IMR-90 (cell line): ENCODE results near the gene COLGALT1. TPM values are rescaled to one million over a fixed set of nuclear protein-coding genes. Genes with fewer than 3 reads are reported as not detected.

ENCODE experiments used
- ATAC-seq: fragments of 200-7000 bp; cut with Tn5 transposase; 2 replicates; pipeline ENCODE4 v1.9.1; 2020; ENCODE audit warnings: low read depth, mild to moderate bottlenecking, moderate library complexity
- BruUV-seq: library from RNA; stranded (reverse); fragments of 400-500 nt; replicated peaks from 2 replicates; lab custom pipeline; 2021; lab: Mats Ljungman, UMichigan
- CTCF ChIA-PET: fragments of 300-600 bp; formaldehyde crosslinking; extraction: SDS; loops from one replicate; lab custom pipeline; 2021; ENCODE audit warnings: antibody characterized with exemption; lab: Yijun Ruan, JAX
- POLR2A ChIA-PET: fragments of 300-600 bp; sonication (Branson Sonifier 250); formaldehyde crosslinking; loops from one replicate; lab custom pipeline; 2022; ENCODE audit warnings: antibody characterized with exemption; ENCODE audit not compliant: unreplicated experiment; lab: Charles Lee
- DNase-seq: peaks from one replicate; pipeline ENCODE4 v3.0.0; 2013
- H2AFZ ChIP-seq: replicated peaks from 2 replicates; pipeline ENCODE3; 2013; ENCODE audit warnings: low read length, mild to moderate bottlenecking; ENCODE audit not compliant: poor library complexity
- H2AK5ac ChIP-seq: 2 replicates; pipeline ENCODE4 v1.6.1; 2013; ENCODE audit warnings: low read depth, low read length, inconsistent platforms
- H2AK9ac ChIP-seq: replicated peaks from 2 replicates; pipeline ENCODE3; 2013; ENCODE audit warnings: mild to moderate bottlenecking, low read depth, low read length, moderate library complexity; ENCODE audit not compliant: poor library complexity
- H2BK120ac ChIP-seq: 2 replicates; pipeline ENCODE4 v1.6.1; 2013; ENCODE audit warnings: low read depth, low read length, inconsistent platforms
- H2BK15ac ChIP-seq: 3 replicates; pipeline ENCODE4 v1.6.1; 2013; ENCODE audit warnings: low read depth, low read length, inconsistent platforms
- H2BK20ac ChIP-seq: 2 replicates; pipeline ENCODE4 v1.6.1; 2013; ENCODE audit warnings: low read depth, mild to moderate bottlenecking, inconsistent platforms, low read length, moderate library complexity
- H2BK5ac ChIP-seq: 2 replicates; pipeline ENCODE4 v1.6.1; 2013; ENCODE audit warnings: mild to moderate bottlenecking, low read depth, low read length, inconsistent platforms; ENCODE audit not compliant: poor library complexity, severe bottlenecking
- H3K14ac ChIP-seq: replicated peaks from 2 replicates; pipeline ENCODE4 v1.6.1; 2013; ENCODE audit warnings: low read depth, low read length, inconsistent platforms
- H3K18ac ChIP-seq: 2 replicates; pipeline ENCODE4 v1.6.1; 2013; ENCODE audit warnings: low read depth, low read length, control low read depth
- H3K23ac ChIP-seq: 2 replicates; pipeline ENCODE4 v1.6.1; 2013; ENCODE audit warnings: low read depth, low read length, inconsistent platforms
- H3K27ac ChIP-seq: 2 replicates; pipeline ENCODE4 v1.5.1; 2013; ENCODE audit warnings: mild to moderate bottlenecking, control low read depth, low read length; ENCODE audit not compliant: insufficient read depth
- H3K27me3 ChIP-seq: 2 replicates; pipeline ENCODE4 v1.6.1; 2013; ENCODE audit warnings: low read length; ENCODE audit not compliant: control insufficient read depth, insufficient read depth
- H3K36me3 ChIP-seq: 2 replicates; pipeline ENCODE4 v1.6.1; 2013; ENCODE audit warnings: low read length, mixed read lengths; ENCODE audit not compliant: control insufficient read depth, insufficient read depth
- H3K4ac ChIP-seq: 2 replicates; pipeline ENCODE4 v1.6.1; 2013; ENCODE audit warnings: low read depth, low read length, inconsistent platforms
- H3K4me1 ChIP-seq: 2 replicates; pipeline ENCODE4 v1.6.1; 2013; ENCODE audit warnings: low read length, mixed read lengths; ENCODE audit not compliant: control insufficient read depth, insufficient read depth
- H3K4me2 ChIP-seq: 2 replicates; pipeline ENCODE4 v1.6.1; 2013; ENCODE audit warnings: low read depth, mild to moderate bottlenecking, control low read depth, low read length, moderate library complexity
- H3K4me3 ChIP-seq: 2 replicates; pipeline ENCODE4 v1.5.1; 2013; ENCODE audit warnings: low read depth, mild to moderate bottlenecking, control low read depth, low read length, moderate library complexity; ENCODE audit not compliant: insufficient read depth
- H3K56ac ChIP-seq: 2 replicates; pipeline ENCODE4 v1.6.1; 2013; ENCODE audit warnings: low read length, inconsistent platforms; ENCODE audit not compliant: insufficient read depth; ENCODE audit errors: extremely low read depth
- H3K79me1 ChIP-seq, 2 experiments: 2 replicates each; pipeline ENCODE4 v1.6.1; 2013; ENCODE audit warnings: low read length in 2 of 2, inconsistent platforms in 1 of 2, low read depth in 1 of 2
- H3K9ac ChIP-seq: 2 replicates; pipeline ENCODE4 v1.6.1; 2013; ENCODE audit warnings: low read depth, low read length, control low read depth
- H3K9me1 ChIP-seq: 2 replicates; pipeline ENCODE4 v1.6.1; 2013; ENCODE audit warnings: low read length, inconsistent platforms; ENCODE audit not compliant: insufficient read depth
- H3K9me3 ChIP-seq: 2 replicates; pipeline ENCODE4 v1.6.1; 2013; ENCODE audit warnings: low read length; ENCODE audit not compliant: control insufficient read depth, insufficient read depth
- H4K20me1 ChIP-seq: 2 replicates; pipeline ENCODE4 v1.6.1; 2013; ENCODE audit warnings: low read length, inconsistent platforms; ENCODE audit not compliant: insufficient read depth
- H4K5ac ChIP-seq: 2 replicates; pipeline ENCODE4 v1.6.1; 2013; ENCODE audit warnings: mild to moderate bottlenecking, low read depth, low read length, control low read depth
- H4K8ac ChIP-seq, 2 experiments: 2 replicates each; pipeline ENCODE4 v1.6.1; 2013; ENCODE audit warnings: low read depth in 2 of 2, low read length in 2 of 2, control low read depth in 1 of 2, inconsistent platforms in 1 of 2
- H4K91ac ChIP-seq: 2 replicates; pipeline ENCODE4 v1.6.1; 2013; ENCODE audit warnings: low read depth, low read length, inconsistent platforms; ENCODE audit not compliant: insufficient read depth
- BHLHE40 ChIP-seq: fragments of 150-350 bp; IDR thresholded peaks from 2 replicates; pipeline ENCODE4 v1.6.1; 2016; ENCODE audit warnings: mild to moderate bottlenecking, low read depth, low read length
- CEBPB ChIP-seq: IDR thresholded peaks from 2 replicates; pipeline ENCODE4 v1.6.1; 2012; ENCODE audit warnings: low read depth, low read length, improper control_type of control experiment
- CHD1 ChIP-seq: IDR thresholded peaks from 2 replicates; pipeline ENCODE4 v1.6.1; 2012; ENCODE audit warnings: low read depth, low read length, improper control_type of control experiment
- FOS ChIP-seq: fragments of 150-350 bp; IDR thresholded peaks from 2 replicates; pipeline ENCODE4 v1.6.1; 2016; ENCODE audit warnings: low read depth, low read length
- MAFK ChIP-seq: IDR thresholded peaks from 2 replicates; pipeline ENCODE4 v1.6.1; 2012; ENCODE audit warnings: low read depth, low read length, improper control_type of control experiment
- MAZ ChIP-seq: IDR thresholded peaks from 2 replicates; pipeline ENCODE4 v1.6.1; 2012; ENCODE audit warnings: low read depth, mild to moderate bottlenecking, low read length, improper control_type of control experiment, moderate library complexity, borderline replicate concordance
- NFE2L2 ChIP-seq: fragments of 150-350 bp; IDR thresholded peaks from 2 replicates; pipeline ENCODE4 v1.6.1; 2016; ENCODE audit warnings: low read depth, mild to moderate bottlenecking, low read length
- POLR2A ChIP-seq: IDR thresholded peaks from 2 replicates; pipeline ENCODE4 v1.6.1; 2012; ENCODE audit warnings: mild to moderate bottlenecking, low read depth, low read length
- RCOR1 ChIP-seq: IDR thresholded peaks from 2 replicates; pipeline ENCODE4 v1.6.1; 2012; ENCODE audit warnings: mild to moderate bottlenecking, low read length, improper control_type of control experiment; ENCODE audit not compliant: insufficient replicate concordance
- RFX5 ChIP-seq: IDR thresholded peaks from 2 replicates; pipeline ENCODE4 v1.8.0; 2012; ENCODE audit warnings: low read depth, mild to moderate bottlenecking, low read length, moderate library complexity
- whole genome bisulfite sequencing, 2 experiments: methylation state at CpG; one replicate each; pipeline versions ENCODE4 v1.1.5 to v1.1.7; 2013; ENCODE audit warnings: missing lambda C conversion rate in 2 of 2; ENCODE audit not compliant: insufficient read length in 1 of 2; ENCODE audit errors: extremely low coverage in 2 of 2; 5-methylcytosine and 5-hydroxymethylcytosine counted together
- dilution Hi-C: fragments of 300-500 bp; cut with HindIII; formaldehyde crosslinking; loops from one replicate; pipeline ENCODE4 v1.14.3; 2018; ENCODE audit warnings: low sequenced_read_pairs; ENCODE audit not compliant: unreplicated experiment
- in situ Hi-C: fragments of 300-500 bp; cut with MboI; formaldehyde crosslinking; loops from 3 replicates; pipeline ENCODE4 v1.14.3; 2019; ENCODE audit warnings: low sequenced_read_pairs, inconsistent platforms, mixed read lengths
- intact Hi-C: fragments of 100-400 bp; cut with micrococcal nuclease; formaldehyde crosslinking; loops from 2 replicates; pipeline ENCODE4 v1.10.0; 2022
- polyA plus RNA-seq, 3 experiments: library from polyadenylated mRNA; depleted of rRNA; stranded (reverse); fragments of >200 nt; gene quantifications; 2 replicates each; pipeline ENCODE4 v1.2.3, GENCODE V29; 2012; ENCODE audit warnings: low replicate concordance in 1 of 3
- total RNA-seq: library from RNA; depleted of rRNA; stranded (reverse); fragments of >200 nt; gene quantifications from 2 replicates; pipeline ENCODE4 v1.2.3, GENCODE V29; 2012
- TF ChIP-seq, protein P1 (sequence below): fragments of 150-350 bp; IDR thresholded peaks from 2 replicates; pipeline ENCODE4 v1.6.1; 2016; ENCODE audit warnings: low read depth, mild to moderate bottlenecking, low read length, moderate library complexity, borderline replicate concordance
- TF ChIP-seq, protein P2 (sequence below): conservative IDR thresholded peaks from 2 replicates; pipeline ENCODE4 v1.5.1; 2012; ENCODE audit warnings: mild to moderate bottlenecking, low read depth, low read length, improper control_type of control experiment

COLGALT1 gene
- total and polyA plus RNA-seq, 2 of the 4 experiments (the other 2 are of a cell fraction), result 77.1 to 117 TPM

DNA sequence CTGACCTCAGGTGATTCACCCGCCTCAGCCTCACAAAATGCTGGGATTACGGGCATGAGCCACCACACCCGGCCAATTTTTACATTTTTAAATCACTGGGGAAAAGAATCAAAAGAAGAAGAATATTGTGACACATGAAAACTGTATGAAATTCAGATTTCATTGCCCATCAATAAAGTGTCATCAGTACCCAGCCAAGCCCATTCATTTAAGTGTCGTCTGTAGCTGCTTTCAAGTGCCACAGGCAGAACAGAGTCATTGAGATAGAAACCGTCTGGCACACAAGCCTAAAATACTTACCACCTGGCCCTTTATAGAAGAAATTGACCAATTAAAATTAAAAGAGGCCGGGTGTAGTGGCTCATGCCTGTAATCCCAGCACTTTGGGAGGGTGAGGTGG, 15.3 kb downstream of the COLGALT1 start:
- TF ChIP-seq BHLHE40 (no peak), RCOR1 (no peak), CEBPB (no peak), MAZ (no peak), POLR2A (no peak), RFX5 (no peak), CHD1 (no peak), NFE2L2 (no peak), MAFK (no peak), FOS (no peak)
- TF ChIP-seq, protein P1, sequence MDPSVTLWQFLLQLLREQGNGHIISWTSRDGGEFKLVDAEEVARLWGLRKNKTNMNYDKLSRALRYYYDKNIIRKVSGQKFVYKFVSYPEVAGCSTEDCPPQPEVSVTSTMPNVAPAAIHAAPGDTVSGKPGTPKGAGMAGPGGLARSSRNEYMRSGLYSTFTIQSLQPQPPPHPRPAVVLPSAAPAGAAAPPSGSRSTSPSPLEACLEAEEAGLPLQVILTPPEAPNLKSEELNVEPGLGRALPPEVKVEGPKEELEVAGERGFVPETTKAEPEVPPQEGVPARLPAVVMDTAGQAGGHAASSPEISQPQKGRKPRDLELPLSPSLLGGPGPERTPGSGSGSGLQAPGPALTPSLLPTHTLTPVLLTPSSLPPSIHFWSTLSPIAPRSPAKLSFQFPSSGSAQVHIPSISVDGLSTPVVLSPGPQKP, result no peak
- TF ChIP-seq, protein P2, sequence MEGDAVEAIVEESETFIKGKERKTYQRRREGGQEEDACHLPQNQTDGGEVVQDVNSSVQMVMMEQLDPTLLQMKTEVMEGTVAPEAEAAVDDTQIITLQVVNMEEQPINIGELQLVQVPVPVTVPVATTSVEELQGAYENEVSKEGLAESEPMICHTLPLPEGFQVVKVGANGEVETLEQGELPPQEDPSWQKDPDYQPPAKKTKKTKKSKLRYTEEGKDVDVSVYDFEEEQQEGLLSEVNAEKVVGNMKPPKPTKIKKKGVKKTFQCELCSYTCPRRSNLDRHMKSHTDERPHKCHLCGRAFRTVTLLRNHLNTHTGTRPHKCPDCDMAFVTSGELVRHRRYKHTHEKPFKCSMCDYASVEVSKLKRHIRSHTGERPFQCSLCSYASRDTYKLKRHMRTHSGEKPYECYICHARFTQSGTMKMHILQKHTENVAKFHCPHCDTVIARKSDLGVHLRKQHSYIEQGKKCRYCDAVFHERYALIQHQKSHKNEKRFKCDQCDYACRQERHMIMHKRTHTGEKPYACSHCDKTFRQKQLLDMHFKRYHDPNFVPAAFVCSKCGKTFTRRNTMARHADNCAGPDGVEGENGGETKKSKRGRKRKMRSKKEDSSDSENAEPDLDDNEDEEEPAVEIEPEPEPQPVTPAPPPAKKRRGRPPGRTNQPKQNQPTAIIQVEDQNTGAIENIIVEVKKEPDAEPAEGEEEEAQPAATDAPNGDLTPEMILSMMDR, result no peak
- Histone ChIP-seq H3K36me3 (peaks cover 40% of the 10 kb centered on the region), H2AFZ (no peak overlapping the region), H3K4me1 (peaks cover under 1% of the 10 kb centered on the region), H2AK5ac (no peak overlapping the region), H3K14ac (no peak overlapping the region), H3K79me1 (peaks cover 9 to 12% of the 10 kb centered on the region in 2 experiments), H3K9me1 (no peaks in the 10 kb centered on the region), H2BK15ac (no peak overlapping the region), H4K5ac (no peak overlapping the region), H3K56ac (no peak overlapping the region), H3K4ac (no peak overlapping the region), H2AK9ac (no peak overlapping the region), H2BK120ac (no peak overlapping the region), H4K20me1 (peaks cover 7% of the 10 kb centered on the region; the same call in 1 of the 2 replicates), H2BK20ac (no peak overlapping the region), H3K4me3 (no peak overlapping the region), H3K27me3 (no peaks in the 10 kb centered on the region), H2BK5ac (no peak overlapping the region), H3K9me3 (no peaks in the 10 kb centered on the region), H3K18ac (no peak overlapping the region), H4K8ac (no peak overlapping the region), H3K9ac (no peak overlapping the region), H3K4me2 (no peak overlapping the region), H3K23ac (no peak overlapping the region), H3K27ac (no peak overlapping the region), H4K91ac (no peak overlapping the region)
- WGBS, 2 experiments, result no CpG with 5 or more reads among the region's 6 CpGs
- BruUV-seq, result no TSS peak
- DNase-seq (no peak), ATAC-seq (no peak)
- in situ Hi-C loops (no loop called here), intact Hi-C loops (no loop called here), dilution Hi-C loops (no loop called here)
- ChIA-PET POLR2A (interaction anchor here (0.6 kb wide), 1 partner anchor 213 kb away, joined by 5 read pairs; no protein-coding TSS in a partner anchor), CTCF (no interaction called here)
